Skeletal muscle tissue (tissue), 4 donors: Measurements from ENCODE around the gene ZBED4. TPM values are rescaled to one million over a fixed set of nuclear protein-coding genes. Genes with fewer than 3 reads are reported as not detected.
A peak's percentile ranks its signal among the peaks of the same experiment; 100 is the strongest.

Experiments used
- H3K27ac ChIP-seq: one replicate; pipeline ENCODE4 v1.7.0; 2013; ENCODE audit warnings: mild to moderate bottlenecking, low read depth, low read length, inconsistent platforms
- H3K27me3 ChIP-seq, 3 donors: one replicate each; pipeline ENCODE4 v1.7.0; 2013; ENCODE audit warnings: low read length in 3 of 3; ENCODE audit not compliant: control insufficient read depth in 3 of 3, insufficient read depth in 3 of 3
- H3K36me3 ChIP-seq, 3 donors: one replicate each; pipeline ENCODE4 v1.7.0; 2013; ENCODE audit warnings: low read length in 3 of 3; ENCODE audit not compliant: control insufficient read depth in 3 of 3, insufficient read depth in 3 of 3
- H3K4me1 ChIP-seq, 3 donors: one replicate each; pipeline ENCODE4 v1.7.0; 2013; ENCODE audit warnings: low read length in 3 of 3, mild to moderate bottlenecking in 3 of 3; ENCODE audit not compliant: control insufficient read depth in 3 of 3, insufficient read depth in 3 of 3
- H3K4me3 ChIP-seq, 3 donors: one replicate each; pipeline ENCODE4 v1.7.0; 2013; ENCODE audit warnings: low read length in 3 of 3
- H3K9ac ChIP-seq, 3 donors: one replicate each; pipeline ENCODE4 v1.7.0; 2013; ENCODE audit warnings: low read length in 3 of 3, mild to moderate bottlenecking in 3 of 3, moderate library complexity in 2 of 3, low read depth in 1 of 3
- H3K9me3 ChIP-seq, 3 donors: one replicate each; pipeline ENCODE4 v1.7.0; 2013; ENCODE audit warnings: low read length in 3 of 3; ENCODE audit not compliant: control insufficient read depth in 3 of 3
- total RNA-seq: library from RNA; depleted of rRNA; stranded (reverse); fragments of >200 nt; gene quantifications from one replicate; pipeline ENCODE4 v1.2.3, GENCODE V29; 2014
- donor health status: Osteomylitis.

The ZBED4 gene
- 8.4 TPM for total RNA-seq

DNA sequence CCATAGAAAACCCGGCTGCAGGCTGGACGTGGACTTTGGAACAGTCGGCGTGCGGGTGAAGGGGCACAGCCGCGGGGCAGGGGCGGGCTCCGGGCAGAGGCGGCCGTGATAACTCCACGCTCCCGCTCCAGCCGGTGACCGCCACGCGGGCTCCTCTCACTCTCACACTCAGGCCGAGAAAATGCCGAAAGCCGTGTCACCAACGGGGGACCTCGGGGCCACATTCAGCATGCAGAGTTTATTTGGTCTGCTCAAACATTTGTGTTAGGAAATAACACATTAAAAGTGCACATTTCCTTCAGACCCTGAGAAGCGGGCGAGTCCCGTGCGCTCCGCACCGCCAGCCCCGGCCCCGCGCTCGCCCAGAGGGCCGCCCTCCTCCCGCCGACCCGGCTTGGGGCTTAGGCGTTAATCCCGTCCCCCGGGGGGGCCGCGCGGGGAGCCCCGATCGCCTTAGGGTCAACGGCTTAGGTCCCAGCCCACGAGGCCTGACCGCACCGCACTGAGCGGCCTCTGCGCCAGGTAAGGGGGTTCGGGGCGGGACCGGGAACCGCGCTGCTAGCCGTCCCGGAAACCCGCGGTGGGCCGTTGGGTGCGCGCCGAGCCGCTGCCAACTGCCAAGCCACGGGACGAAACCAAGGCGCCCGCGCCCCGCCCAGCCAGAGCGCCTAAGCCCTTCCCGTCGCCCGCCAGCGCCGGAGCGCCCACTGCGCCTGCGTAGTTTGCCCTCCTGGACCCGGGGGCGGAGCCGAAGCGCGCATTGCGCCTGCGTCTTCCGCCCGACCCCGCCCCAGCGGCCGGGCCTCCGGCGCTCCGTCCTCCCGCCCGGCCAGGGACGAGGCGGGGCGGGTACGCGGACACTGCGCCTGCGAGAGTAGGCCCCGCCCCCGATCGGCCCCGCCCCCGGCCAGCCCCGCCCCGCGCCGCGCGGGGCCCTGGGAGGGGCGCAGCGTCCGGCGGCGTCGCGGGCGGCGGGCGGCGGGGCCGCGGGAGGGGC, at the start of gene ZBED4:
TSS of gene ZBED4 (plus strand) at position 947 of the 997 bp plus-strand sequence. CDS start 29,819 bp downstream, outside the sequence.
- peaks cover 16 to 24% (median 19%) of the 10 kb centered on the region in 3 donors for H3K4me1 ChIP-seq
- H3K9me3 ChIP-seq, result no peaks in the 10 kb centered on the region
- H3K9ac ChIP-seq, result peak within 1 kb of the TSS; percentile 77 to 89 (median 83)
- peak within 1 kb of the TSS; percentile 84 for H3K27ac ChIP-seq
- H3K27me3 ChIP-seq, result peaks cover 16 to 34% (median 26%) of the 10 kb centered on the region in 3 donors
- peaks cover 0 to 2% (median 0%) of the 10 kb centered on the region in 3 donors for H3K36me3 ChIP-seq
- peak within 1 kb of the TSS; percentile 81 to 87 (median 84) for H3K4me3 ChIP-seq

GRCh38 chr22:49807129-49807528, 46.5 kb upstream of the ZBED4 start:
- no peak overlapping the region for H3K27ac ChIP-seq
- no peak overlapping the region for H3K9ac ChIP-seq
- no peak overlapping the region for H3K4me3 ChIP-seq
- H3K9me3 ChIP-seq, result no peaks in the 10 kb centered on the region
- H3K36me3 ChIP-seq, result peaks cover 6 to 14% (median 11%) of the 10 kb centered on the region in 3 donors
- H3K4me1 ChIP-seq, result peaks cover 7 to 19% (median 13%) of the 10 kb centered on the region in 3 donors
- no peaks in the 10 kb centered on the region for H3K27me3 ChIP-seq

DNA sequence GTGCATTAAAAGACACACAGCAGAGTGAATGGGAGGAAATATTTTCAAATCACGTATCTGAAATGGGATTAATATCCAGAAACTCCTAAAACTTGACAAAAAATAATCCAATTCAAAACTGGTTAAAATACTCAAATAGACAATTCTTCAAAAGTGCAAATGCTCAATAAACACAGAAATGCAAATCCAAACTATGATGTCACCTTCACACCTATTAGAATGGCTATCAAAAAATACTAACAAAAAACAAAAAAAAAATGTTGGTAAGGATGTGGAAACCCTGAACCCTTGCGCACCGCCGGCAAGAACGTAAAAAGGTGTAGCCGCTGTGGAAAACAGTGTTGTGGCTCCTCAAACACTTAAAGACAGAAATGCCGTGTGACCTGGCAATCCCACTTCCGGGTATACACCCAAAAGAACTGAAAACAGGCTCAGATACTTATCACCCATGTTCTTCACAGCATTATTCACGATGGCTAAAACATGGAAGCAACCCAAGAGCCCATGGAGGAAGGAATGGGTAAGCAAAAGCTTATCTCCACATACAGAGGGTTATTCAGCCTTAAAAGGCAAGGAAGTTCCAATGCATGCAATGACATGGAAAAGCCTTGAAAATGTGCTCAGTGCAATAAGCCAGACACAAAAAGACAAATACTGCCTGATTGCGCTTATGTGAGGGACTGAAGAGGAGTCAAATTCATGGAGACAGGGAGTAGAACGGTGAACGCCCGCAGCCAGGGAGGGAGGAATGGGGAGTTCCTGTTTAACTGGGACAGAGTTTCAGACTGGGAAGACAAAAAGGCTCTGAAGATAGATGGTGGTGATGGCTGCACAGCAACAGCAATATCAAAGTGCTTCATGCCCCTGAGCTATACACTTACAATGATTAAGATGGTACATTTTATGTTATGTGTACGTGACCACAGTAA, 45.6 kb upstream of the ZBED4 start:
- Histone ChIP-seq H3K36me3 (peaks cover 8 to 12% (median 11%) of the 10 kb centered on the region in 3 donors), H3K4me1 (peaks cover 11 to 24% (median 16%) of the 10 kb centered on the region in 3 donors), H3K9me3 (no peaks in the 10 kb centered on the region), H3K27ac (no peak overlapping the region), H3K27me3 (no peaks in the 10 kb centered on the region), H3K4me3 (no peak overlapping the region), H3K9ac (no peak overlapping the region)

GRCh38 chr22:49810363-49811019, 43.2 kb upstream of the ZBED4 start:
- Histone ChIP-seq H3K27ac (no peak overlapping the region), H3K27me3 (no peaks in the 10 kb centered on the region), H3K36me3 (peaks cover 2 to 6% (median 5%) of the 10 kb centered on the region in 3 donors), H3K4me1 (peaks cover 9 to 27% (median 16%) of the 10 kb centered on the region in 3 donors), H3K4me3 (no peak overlapping the region), H3K9me3 (no peaks in the 10 kb centered on the region), H3K9ac (no peak overlapping the region)

GRCh38 chr22:49811020-49811791, 42.4 kb upstream of the ZBED4 start:
- peaks cover 5 to 8% (median 7%) of the 10 kb centered on the region in 3 donors for H3K36me3 ChIP-seq
- peaks cover 9 to 27% (median 15%) of the 10 kb centered on the region in 3 donors for H3K4me1 ChIP-seq
- H3K9ac ChIP-seq, result no peak overlapping the region
- H3K27me3 ChIP-seq, result no peaks in the 10 kb centered on the region
- no peaks in the 10 kb centered on the region for H3K9me3 ChIP-seq
- H3K27ac ChIP-seq, result no peak overlapping the region
- H3K4me3 ChIP-seq, result no peak overlapping the region

- Histone ChIP-seq H3K27ac (no peak overlapping the region), H3K9me3 (no peaks in the 10 kb centered on the region), H3K27me3 (no peaks in the 10 kb centered on the region), H3K4me1 (peaks cover 9 to 27% (median 19%) of the 10 kb centered on the region in 3 donors), H3K4me3 (no peak overlapping the region), H3K9ac (no peak overlapping the region), H3K36me3 (peaks cover 13 to 21% (median 17%) of the 10 kb centered on the region in 3 donors)
These were observed 40.8 kb upstream of the ZBED4 start for GRCh38 chr22:49812838-49813237.

DNA sequence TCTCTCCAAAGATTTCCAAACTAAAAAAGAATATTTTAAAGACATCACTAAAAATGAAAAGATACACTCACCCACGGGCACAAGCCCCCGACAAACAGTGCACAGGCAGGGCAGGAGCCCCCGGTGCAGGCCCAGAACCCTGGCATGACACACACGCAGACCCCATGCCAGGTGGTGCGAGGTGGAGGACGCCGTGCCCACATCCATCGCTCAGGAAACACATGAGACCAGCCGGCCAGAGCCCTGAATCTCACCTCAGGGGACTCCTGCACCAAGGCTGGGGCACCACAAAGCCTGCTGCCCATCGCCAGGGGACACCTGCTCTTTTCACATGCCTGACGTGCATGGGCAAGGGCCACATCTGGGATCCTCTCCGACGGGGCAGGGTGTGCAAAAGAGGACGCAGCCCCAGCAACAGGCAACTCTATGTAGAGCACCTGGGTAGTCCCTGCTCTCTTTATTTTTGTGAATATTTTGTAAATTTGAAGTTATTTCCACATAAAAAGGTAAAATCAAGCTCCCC, 39.4 kb upstream of the ZBED4 start:
- H3K36me3 ChIP-seq, result peaks cover 20 to 26% (median 25%) of the 10 kb centered on the region in 3 donors
- no peak overlapping the region for H3K27ac ChIP-seq
- no peak overlapping the region for H3K9ac ChIP-seq
- peaks cover 7 to 19% (median 17%) of the 10 kb centered on the region in 3 donors for H3K4me1 ChIP-seq
- H3K4me3 ChIP-seq, result no peak overlapping the region
- no peaks in the 10 kb centered on the region for H3K9me3 ChIP-seq
- no peaks in the 10 kb centered on the region for H3K27me3 ChIP-seq

GRCh38 chr22:49814856-49815255, 38.8 kb upstream of the ZBED4 start:
- Histone ChIP-seq H3K9ac (no peak overlapping the region), H3K27me3 (no peaks in the 10 kb centered on the region), H3K4me1 (peaks cover 7 to 17% (median 14%) of the 10 kb centered on the region in 3 donors), H3K9me3 (no peaks in the 10 kb centered on the region), H3K4me3 (no peak overlapping the region), H3K36me3 (peaks cover 21 to 26% (median 25%) of the 10 kb centered on the region in 3 donors), H3K27ac (no peak overlapping the region)
